Motor neuron (in vitro differentiated cells): ENCODE measurements around the gene KIR3DL1. TPM values are rescaled to one million over a fixed set of nuclear protein-coding genes. Genes with fewer than 3 reads are reported as not detected.
"Not testable (repeated sequence)": the region's sequence is repeated elsewhere in the genome, so short reads cannot be mapped to it uniquely, and the experiment has no call there.

Experiments
- ATAC-seq, 8 experiments: fragments of 200-7000 bp; cut with Tn5 transposase; replicated peaks in 6 of 8; 2 replicates each; pipeline ENCODE4 v1.8.0; 2021; ENCODE audit warnings: mild to moderate bottlenecking in 8 of 8, moderate library complexity in 8 of 8
- H3K27ac ChIP-seq, 2 donors: fragments of 250-450 bp; sonication (Bioruptor Pico); 2 replicates each; pipeline ENCODE4 v1.9.0; 2021; ENCODE audit warnings: antibody characterized with exemption in 2 of 2, mild to moderate bottlenecking in 2 of 2, moderate library complexity in 1 of 2
- H3K4me1 ChIP-seq, 2 donors: fragments of 250-450 bp; sonication (Bioruptor Pico); replicated peaks in 1 of 2; 2 replicates each; pipeline ENCODE4 v1.6.1; 2021; ENCODE audit warnings: antibody characterized with exemption in 2 of 2, mild to moderate bottlenecking in 2 of 2, moderate library complexity in 1 of 2
- H3K4me3 ChIP-seq, 5 donors: fragments of 250-450 bp; sonication (Bioruptor Pico); 2 replicates each; pipeline ENCODE4 v1.9.0; 2021; ENCODE audit warnings: antibody characterized with exemption in 5 of 5, mild to moderate bottlenecking in 5 of 5, moderate library complexity in 4 of 5
- WGBS, 10 experiments: fragments of 450-650 bp; shearing (Covaris generic); methylation state at CpG; one replicate each; pipeline ENCODE4 v1.0.0; 2022; 5-methylcytosine and 5-hydroxymethylcytosine counted together
- in situ Hi-C, 9 experiments: fragments of 400-800 bp; cut with MboI; loops; one replicate each; pipeline ENCODE4 v1.15.0; 2021; ENCODE audit warnings: low sequenced_read_pairs in 9 of 9, low pct_unique_long_range_greater_than_20kb in 2 of 9; ENCODE audit not compliant: unreplicated experiment in 9 of 9
- total RNA-seq, 8 experiments: library from RNA; unstranded; fragments of 300-600 nt; gene quantifications; 2 replicates each; pipeline versions ENCODE4 v1.2.3 to v1.2.4, GENCODE V29; 2022

KIR3DL1 gene
- total RNA-seq, 8 experiments from 2014 or later: 0.18 to 0.45 (median 0.33) TPM; not detected in 3

DNA sequence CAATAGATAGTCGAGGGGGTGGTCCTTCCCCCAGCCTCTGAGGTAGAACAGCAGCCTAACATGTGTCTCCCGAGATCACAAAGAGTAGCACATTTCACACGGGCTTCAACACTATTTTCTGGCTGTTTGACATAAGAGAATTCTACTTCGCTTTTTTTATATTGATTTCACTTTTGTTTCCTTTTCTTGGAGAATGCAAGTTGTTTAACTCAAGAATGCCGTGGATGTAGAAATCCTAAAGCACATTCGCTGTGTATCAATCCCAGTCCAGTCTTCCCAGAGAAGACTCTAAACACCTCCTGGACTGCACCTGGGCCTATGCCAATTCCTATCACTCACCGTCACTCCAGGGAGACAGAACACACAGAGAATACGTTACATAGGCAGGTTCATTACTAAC, 11.8 kb downstream of the KIR3DL1 start:
- in situ Hi-C loops, H3K27ac ChIP-seq, H3K4me1 ChIP-seq, ATAC-seq, H3K4me3 ChIP-seq: not testable (repeated sequence)
- 0 to 80% (median 24%) methylated on average over 1 to 5 of the region's 8 CpGs; no CpG with 5 or more reads in 3 of the 10 experiments for WGBS, 10 experiments

DNA sequence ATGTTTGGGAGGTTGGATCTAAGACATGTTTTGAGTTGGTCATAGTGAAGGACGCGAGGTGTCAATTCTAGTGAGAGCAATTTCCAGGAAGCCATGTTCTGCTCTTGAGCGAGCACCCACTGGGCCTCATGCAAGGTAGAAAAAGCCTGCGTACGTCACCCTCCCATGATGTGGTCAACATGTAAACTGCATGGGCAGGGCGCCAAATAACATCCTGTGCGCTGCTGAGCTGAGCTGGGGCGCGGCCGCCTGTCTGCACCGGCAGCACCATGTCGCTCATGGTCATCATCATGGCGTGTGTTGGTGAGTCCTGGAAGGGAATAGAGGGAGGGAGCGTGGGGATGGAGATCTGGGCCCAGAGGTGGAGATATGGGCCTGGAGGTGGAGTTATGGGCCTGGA, 16.2 kb downstream of the KIR3DL1 start, which contains the start of gene KIR2DS4:
Gene KIR2DS4 (plus strand): TSS at position 181 of the 400 bp plus-strand sequence.
- H3K27ac ChIP-seq, ATAC-seq, in situ Hi-C loops, H3K4me3 ChIP-seq, H3K4me1 ChIP-seq: not testable (repeated sequence)
- 33 to 100% (median 95%) methylated on average over 1 to 3 of the region's 14 CpGs; no CpG with 5 or more reads in 6 of the 10 experiments for WGBS, 10 experiments

DNA sequence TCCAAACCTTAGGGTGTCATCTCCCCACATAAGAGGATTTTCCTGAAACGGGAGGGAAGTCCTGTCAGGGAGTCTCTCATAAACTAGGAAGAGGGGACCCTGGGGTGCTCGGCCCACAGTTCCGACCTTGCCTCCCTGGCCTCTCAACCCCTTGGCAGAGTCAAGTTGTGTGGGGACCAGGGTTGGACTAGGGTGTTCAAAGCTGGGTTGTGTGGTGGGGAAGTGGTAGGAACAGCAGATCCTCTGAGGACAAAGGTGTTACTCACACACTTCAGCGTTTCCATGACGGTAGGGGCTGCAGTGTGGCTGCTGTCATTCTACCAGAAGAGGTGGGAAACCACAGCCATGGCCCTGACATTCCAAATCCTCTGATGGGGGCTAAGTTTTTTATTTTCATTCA, 18.9 kb downstream of the KIR3DL1 start:
- ATAC-seq, H3K4me1 ChIP-seq, in situ Hi-C loops, H3K27ac ChIP-seq, H3K4me3 ChIP-seq: not testable (repeated sequence)
- WGBS, 10 experiments: 40 to 42% methylated on average over 1 to 2 of the region's 5 CpGs; no CpG with 5 or more reads in 8 of the 10 experiments

DNA sequence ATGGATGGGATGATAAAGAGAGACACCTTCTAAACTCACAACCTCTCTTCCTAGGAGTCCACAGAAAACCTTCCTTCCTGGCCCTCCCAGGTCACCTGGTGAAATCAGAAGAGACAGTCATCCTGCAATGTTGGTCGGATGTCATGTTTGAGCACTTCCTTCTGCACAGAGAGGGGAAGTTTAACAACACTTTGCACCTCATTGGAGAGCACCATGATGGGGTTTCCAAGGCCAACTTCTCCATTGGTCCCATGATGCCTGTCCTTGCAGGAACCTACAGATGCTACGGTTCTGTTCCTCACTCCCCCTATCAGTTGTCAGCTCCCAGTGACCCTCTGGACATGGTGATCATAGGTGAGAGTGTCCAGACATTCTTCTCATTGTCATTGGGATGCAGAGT, 21.3 kb downstream of the KIR3DL1 start:
- ATAC-seq, in situ Hi-C loops, H3K4me1 ChIP-seq, H3K4me3 ChIP-seq, H3K27ac ChIP-seq: not testable (repeated sequence)
- 0 to 33% (median 0%) methylated on average over 1 to 2 of the region's 2 CpGs; no CpG with 5 or more reads in 5 of the 10 experiments for WGBS, 10 experiments

DNA sequence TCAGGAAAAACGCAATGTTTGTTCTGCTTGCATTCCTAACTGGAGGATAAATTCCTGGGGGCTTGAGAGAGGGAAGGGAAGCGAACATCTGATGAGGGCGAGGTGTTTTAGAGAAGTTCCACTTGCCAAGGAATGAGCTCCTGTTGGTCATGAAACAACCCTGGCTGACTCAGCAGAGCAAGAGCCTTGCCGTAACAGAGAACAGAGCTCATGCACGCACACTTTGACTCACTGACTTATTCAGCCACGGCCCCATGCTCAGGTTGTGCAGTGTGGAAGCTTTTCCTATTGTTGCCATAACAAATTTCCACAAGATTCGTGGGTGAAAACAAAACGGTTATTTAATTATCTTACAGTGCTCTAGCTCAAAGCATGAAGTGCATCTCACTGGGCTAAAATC, 26.9 kb downstream of the KIR3DL1 start:
- 0 to 53% (median 21%) methylated on average over 2 to 6 of the region's 8 CpGs; no CpG with 5 or more reads in 5 of the 10 experiments for WGBS, 10 experiments
- ATAC-seq, in situ Hi-C loops, H3K4me1 ChIP-seq, H3K27ac ChIP-seq, H3K4me3 ChIP-seq: not testable (repeated sequence)

DNA sequence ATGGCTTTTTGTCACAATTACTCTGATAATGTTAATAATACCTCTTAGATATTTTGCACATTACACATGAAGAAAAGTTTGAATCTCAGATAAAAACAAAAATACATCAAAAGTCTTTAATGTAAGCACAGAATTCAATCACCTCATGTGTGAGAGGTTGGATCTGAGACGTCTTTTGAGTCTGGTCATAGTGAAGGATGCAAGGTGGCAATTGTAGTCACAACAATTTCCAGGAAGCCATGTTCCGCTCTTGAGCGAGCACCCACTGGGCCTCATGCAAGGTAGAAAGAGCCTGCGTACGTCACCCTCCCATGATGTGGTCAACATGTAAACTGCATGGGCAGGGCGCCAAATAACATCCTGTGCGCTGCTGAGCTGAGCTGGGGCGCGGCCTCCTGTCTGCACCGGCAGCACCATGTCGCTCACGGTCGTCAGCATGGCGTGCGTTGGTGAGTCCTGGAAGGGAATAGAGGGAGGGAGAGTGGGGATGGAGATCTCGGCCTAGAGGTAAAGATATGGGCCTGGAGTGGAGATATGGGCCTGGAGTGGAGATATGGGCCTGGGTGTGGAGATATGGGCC, 33.9 kb downstream of the KIR3DL1 start, which contains the start of gene KIR3DL2:
Gene KIR3DL2 (plus strand): TSS at position 383 of the 580 bp plus-strand sequence. CDS start 33 bp downstream, at position 416.
- in situ Hi-C loops, H3K27ac ChIP-seq, H3K4me3 ChIP-seq, H3K4me1 ChIP-seq, ATAC-seq: not testable (repeated sequence)
- WGBS, 10 experiments: 0 to 80% (median 54%) methylated on average over 1 to 6 of the region's 16 CpGs; no CpG with 5 or more reads in 5 of the 10 experiments

DNA sequence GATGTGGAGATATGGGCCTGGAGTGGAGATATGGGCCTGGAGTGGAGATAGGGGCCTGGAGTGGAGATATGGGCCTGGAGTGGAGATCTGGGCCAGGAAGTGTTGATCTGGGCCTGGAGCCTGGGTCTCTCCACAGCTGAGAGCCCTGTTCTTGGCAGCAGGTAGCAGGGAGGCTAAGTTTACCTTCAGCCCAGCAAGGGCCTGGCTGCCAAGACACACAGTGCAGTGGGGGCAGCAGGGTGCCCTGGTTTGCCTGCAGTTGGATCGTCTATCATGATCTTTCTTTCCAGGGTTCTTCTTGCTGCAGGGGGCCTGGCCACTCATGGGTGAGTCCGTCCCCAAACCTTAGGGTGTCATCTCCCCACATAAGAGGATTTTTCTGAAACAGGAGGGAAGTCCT, 34.7 kb downstream of the KIR3DL1 start:
- WGBS, 10 experiments: 0 to 80% methylated on average over 1 of the region's 2 CpGs; no CpG with 5 or more reads in 8 of the 10 experiments
- in situ Hi-C loops: no loop called here
- Histone ChIP-seq H3K4me3 (no peak overlapping the region), H3K27ac (no peak overlapping the region), H3K4me1 (no peaks in the 10 kb centered on the region)
- no peak for ATAC-seq

DNA sequence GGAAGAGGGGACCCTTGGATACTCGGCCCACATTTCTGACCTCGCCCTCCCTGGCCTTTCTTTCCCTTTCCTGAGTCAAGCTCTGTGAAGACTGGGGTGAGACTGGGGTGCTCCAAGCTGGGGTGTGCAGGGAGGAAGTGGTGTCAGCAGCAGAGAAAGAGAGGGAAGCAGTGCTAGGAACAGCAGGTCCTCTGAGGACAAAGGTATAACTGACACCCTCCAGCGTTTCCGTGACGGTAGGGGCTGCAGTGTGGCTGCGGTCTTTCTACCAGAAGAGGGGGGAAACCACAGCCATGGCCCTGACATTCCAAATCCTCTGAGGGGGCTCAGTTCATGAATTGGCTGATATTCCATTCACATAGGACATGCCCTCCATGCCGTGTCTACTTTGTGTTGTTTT, 35.1 kb downstream of the KIR3DL1 start:
- in situ Hi-C loops: no loop called here
- Histone ChIP-seq H3K4me1 (no peaks in the 10 kb centered on the region), H3K27ac (no peak overlapping the region), H3K4me3 (no peak overlapping the region)
- WGBS, 10 experiments: 18 to 70% (median 53%) methylated on average over 2 to 5 of the region's 7 CpGs; no CpG with 5 or more reads in 5 of the 10 experiments
- ATAC-seq: no peak

DNA sequence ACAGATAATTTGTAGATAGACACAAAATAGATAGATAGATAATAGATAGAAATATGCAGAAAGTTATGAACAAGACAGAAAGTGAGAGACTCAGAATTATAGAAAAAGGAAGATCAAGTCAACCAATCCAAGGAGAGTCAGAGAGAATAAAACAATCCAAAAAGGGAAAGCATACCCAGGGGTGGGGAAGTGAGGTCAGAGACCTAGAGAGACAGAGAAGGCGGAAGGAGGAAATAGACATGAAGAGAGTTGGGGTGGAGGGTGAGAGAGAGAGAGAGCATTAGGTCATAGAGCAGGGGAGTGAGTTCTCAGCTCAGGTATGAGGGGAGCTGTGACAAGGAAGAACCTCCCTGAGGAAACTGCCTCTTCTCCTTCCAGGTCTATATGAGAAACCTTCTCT, 39.0 kb downstream of the KIR3DL1 start:
- in situ Hi-C loops, H3K4me3 ChIP-seq, H3K4me1 ChIP-seq, H3K27ac ChIP-seq, ATAC-seq: not testable (repeated sequence)
- 0 to 38% (median 14%) methylated on average over 1 of the region's 1 CpG; no CpG with 5 or more reads in 3 of the 10 experiments for WGBS, 10 experiments

DNA sequence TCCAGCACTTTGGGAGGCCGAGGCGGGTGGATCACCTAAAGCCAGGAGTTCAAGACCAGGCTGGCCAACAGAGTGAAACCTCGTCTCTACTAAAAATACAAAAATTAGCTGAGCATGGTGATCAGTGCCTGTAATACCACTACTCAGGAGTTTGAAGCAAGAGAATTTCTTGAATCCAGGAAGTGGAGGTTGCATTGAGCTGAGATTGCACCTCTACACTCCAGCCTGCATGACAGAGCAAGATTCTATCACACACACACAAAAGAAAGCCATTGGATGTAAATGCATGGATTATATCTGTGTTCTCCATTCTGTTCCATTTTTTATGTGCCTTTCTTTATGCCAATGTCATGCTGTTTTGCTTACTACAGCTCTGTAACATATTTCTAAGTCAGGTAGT, 42.2 kb downstream of the KIR3DL1 start:
- H3K4me1 ChIP-seq, H3K27ac ChIP-seq, ATAC-seq, H3K4me3 ChIP-seq, in situ Hi-C loops: not testable (repeated sequence)
- 20 to 33% methylated on average over 1 of the region's 3 CpGs; no CpG with 5 or more reads in 8 of the 10 experiments for WGBS, 10 experiments

DNA sequence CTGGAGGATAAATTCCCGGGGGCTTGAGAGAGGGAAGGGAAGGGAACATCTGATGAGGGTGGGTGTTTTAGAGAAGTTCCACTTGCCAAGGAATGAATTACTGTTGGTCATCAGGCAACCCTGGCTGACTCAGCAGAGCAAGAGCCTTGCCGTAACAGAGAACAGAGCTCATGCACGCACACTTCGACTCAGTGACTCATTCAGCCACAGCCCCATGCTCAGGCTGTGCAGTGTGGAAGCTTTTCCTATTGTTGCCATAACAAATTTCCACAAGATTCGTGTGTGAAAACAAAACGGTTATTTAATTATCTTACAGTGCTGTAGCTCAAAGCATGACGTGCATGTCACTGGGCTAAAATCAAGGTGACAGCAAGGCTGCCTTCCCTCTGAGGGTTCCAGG, 43.2 kb downstream of the KIR3DL1 start:
- H3K27ac ChIP-seq, in situ Hi-C loops, H3K4me3 ChIP-seq, ATAC-seq, H3K4me1 ChIP-seq: not testable (repeated sequence)
- 0 to 80% (median 32%) methylated on average over 1 to 4 of the region's 7 CpGs; no CpG with 5 or more reads in 4 of the 10 experiments for WGBS, 10 experiments

DNA sequence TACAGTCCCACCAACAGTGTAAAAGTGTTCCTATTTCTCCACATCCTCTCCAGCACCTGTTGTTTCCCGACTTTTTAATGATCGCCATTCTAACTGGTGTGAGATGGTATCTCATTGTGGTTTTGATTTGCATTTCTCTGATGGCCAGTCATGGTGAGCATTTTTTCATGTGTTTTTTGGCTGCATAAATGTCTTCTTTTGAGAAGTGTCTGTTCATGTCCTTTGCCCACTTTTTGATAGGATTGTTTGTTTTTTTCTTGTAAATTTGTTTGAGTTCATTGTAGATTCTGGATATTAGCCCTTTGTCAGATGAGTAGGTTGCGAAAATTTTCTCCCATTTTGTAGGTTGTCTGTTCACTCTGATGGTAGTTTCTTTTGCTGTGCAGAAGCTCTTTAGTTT, 47.2 kb downstream of the KIR3DL1 start:
- ATAC-seq, H3K27ac ChIP-seq, H3K4me1 ChIP-seq, H3K4me3 ChIP-seq, in situ Hi-C loops: not testable (repeated sequence)
- no CpG with 5 or more reads among the region's 3 CpGs for WGBS, 10 experiments

DNA sequence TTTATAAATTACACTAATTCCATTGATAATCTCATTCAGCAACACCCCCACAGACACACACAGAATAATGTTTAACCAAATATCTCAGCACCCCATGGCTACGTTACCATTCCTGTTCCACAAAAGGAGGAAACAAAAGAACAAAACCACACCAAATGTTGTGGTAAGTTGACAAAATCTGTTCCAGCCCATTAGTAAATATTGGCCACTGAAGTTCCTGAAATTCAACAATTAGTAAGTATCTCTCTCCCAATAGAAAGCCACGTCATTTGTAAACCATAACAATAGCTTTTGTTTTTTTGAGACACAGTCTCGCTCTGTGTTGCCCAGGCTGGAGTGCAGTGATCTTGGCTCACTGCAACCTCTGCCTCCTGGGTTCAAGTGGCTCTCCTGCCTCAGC, 55.4 kb downstream of the KIR3DL1 start:
- Histone ChIP-seq H3K4me3 (no peak overlapping the region), H3K27ac (no peak overlapping the region), H3K4me1 (no peaks in the 10 kb centered on the region)
- WGBS, 10 experiments: 0 to 60% (median 36%) methylated on average over 1 to 3 of the region's 3 CpGs; no CpG with 5 or more reads in 3 of the 10 experiments
- ATAC-seq: no peak
- in situ Hi-C loops: no loop called here

DNA sequence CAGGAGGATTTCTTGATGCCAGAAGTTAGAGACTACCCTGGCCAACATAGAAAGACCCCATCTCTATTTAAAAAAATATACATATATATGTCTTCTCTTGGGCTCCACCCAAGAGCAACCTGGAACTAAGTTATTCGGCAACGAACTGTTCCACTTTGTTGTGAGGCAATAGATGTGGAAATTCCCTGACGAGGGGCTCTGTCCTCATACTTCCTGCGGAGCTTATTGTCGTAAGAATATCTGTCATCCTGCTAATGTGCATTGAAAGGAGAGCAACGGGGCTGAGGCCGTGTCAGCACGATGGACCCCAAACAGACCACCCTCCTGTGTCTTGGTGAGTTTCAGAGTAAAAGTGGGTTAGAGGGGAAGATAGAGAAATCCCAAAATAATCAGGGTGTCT, 57.7 kb downstream of the KIR3DL1 start, which contains the start of gene FCAR:
Gene FCAR (plus strand): TSS at position 246 of the 400 bp plus-strand sequence. CDS start 55 bp downstream, at position 301.
- no peak for ATAC-seq
- Histone ChIP-seq H3K27ac (no peak within 1 kb of the TSS), H3K4me3 (no peak within 1 kb of the TSS), H3K4me1 (no peaks in the 10 kb centered on the region)
- WGBS, 10 experiments: 10 to 80% (median 38%) methylated on average over 1 to 8 of the region's 8 CpGs; no CpG with 5 or more reads in 2 of the 10 experiments
- in situ Hi-C loops: no loop called here
